Fibroblast of lung (primary cell): ENCODE measurements around the gene ZBTB7C.

Experiments used
- CTCF ChIP-seq, 2 donors: IDR thresholded peaks in 1 of 2; conservative IDR thresholded peaks in 1 of 2; 1 replicate in 1 of 2; 2 replicates in 1 of 2; pipeline ENCODE4 v1.5.1; 2011 to 2012; ENCODE audit warnings: low read length in 2 of 2, control low read depth in 1 of 2, inconsistent platforms in 1 of 2, low read depth in 1 of 2, mild to moderate bottlenecking in 1 of 2
- EZH2 ChIP-seq: IDR thresholded peaks from 2 replicates; pipeline ENCODE4 v1.5.1; 2012; ENCODE audit warnings: low read length, control low read depth, mild to moderate bottlenecking; ENCODE audit errors: missing control alignments

DNA sequence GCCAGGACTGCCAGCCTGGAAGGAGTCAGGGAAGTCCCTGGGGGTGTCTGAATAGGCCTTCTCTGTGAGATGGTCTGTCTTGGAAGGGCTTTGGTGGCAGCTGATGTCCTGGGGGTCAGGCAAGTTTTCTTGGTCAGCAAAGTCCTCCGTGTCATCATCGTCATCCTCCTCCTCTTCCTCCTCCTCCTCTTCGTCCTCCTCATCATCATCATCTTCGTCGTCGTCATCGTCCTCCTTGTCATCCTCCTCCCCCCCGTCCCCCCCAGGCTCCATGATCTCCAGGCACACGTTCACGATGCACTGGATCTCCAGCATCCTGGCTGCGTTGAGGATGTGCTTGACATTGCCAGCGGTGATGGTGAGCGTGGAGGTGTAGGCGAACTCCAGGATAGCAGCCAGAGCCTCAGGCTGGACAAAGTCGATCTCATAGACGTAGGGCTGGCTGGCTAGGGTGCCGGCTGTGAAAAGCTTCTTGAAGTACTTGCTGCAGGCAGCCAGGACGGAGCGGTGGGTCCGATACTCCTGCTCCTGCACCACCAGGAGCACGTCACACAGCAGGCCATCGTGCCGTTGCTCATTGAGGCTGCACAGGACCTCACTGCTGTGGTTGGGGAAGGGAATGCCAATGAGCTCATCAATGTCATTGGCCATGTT is 368.6 kb downstream of the ZBTB7C start:
- TF ChIP-seq CTCF (conservative IDR thresholded peaks at IDR 0.05 in 1 of 2, IDR thresholded peaks at IDR 0.05 in 1 of 2; ENCODE audit: low read depth in 1 of 2, low read length in 2 of 2) (no peak), EZH2 (no peak)
